GM23338 (cell line): ENCODE data around the gene COPA. TPM values are rescaled to one million over a fixed set of nuclear protein-coding genes. Genes with fewer than 3 reads are reported as not detected.

Experiments
- ATAC-seq: fragments of 200-7000 bp; cut with Tn5 transposase; 3 replicates; pipeline ENCODE4 v1.9.1; 2020
- DNase-seq: peaks from one replicate; pipeline ENCODE4 v3.0.0-alpha.2; 2015; ENCODE audit warnings: low spot score
- H2AFZ ChIP-seq: fragments of 200-600 bp; sonication (generic); 2 replicates; pipeline ENCODE4 v1.8.0; 2016; ENCODE audit warnings: antibody characterized with exemption, mild to moderate bottlenecking, moderate library complexity
- H3F3A ChIP-seq: fragments of 200-600 bp; sonication (generic); replicated peaks from 2 replicates; pipeline ENCODE4 v1.8.0; 2017; ENCODE audit warnings: antibody characterized with exemption, mixed run types, low read depth
- H3K27ac ChIP-seq: fragments of 200-600 bp; sonication (generic); 2 replicates; pipeline ENCODE4 v1.6.1; 2016; ENCODE audit warnings: low read depth
- H3K27me3 ChIP-seq: fragments of 200-600 bp; sonication (generic); 2 replicates; pipeline ENCODE4 v1.8.0; 2016; ENCODE audit warnings: mild to moderate bottlenecking, mixed run types, moderate library complexity; ENCODE audit not compliant: insufficient read depth
- H3K36me3 ChIP-seq: fragments of 200-600 bp; sonication (generic); 2 replicates; pipeline ENCODE4 v1.8.0; 2016; ENCODE audit warnings: mild to moderate bottlenecking; ENCODE audit not compliant: insufficient read depth
- H3K4me1 ChIP-seq: fragments of 200-600 bp; sonication (generic); 2 replicates; pipeline ENCODE4 v1.8.0; 2016; ENCODE audit warnings: mild to moderate bottlenecking, moderate library complexity; ENCODE audit not compliant: insufficient read depth
- H3K4me2 ChIP-seq: fragments of 200-600 bp; sonication (generic); 2 replicates; pipeline ENCODE4 v1.7.1; 2017; ENCODE audit warnings: mixed run types
- H3K4me3 ChIP-seq: fragments of 200-600 bp; sonication (generic); 2 replicates; pipeline ENCODE4 v1.6.1; 2016; ENCODE audit warnings: mixed run types
- H3K79me2 ChIP-seq: fragments of 200-600 bp; sonication (generic); replicated peaks from 2 replicates; pipeline ENCODE4 v1.8.0; 2017; ENCODE audit warnings: mild to moderate bottlenecking; ENCODE audit not compliant: insufficient read depth
- H3K9me2 ChIP-seq: fragments of 200-600 bp; sonication (generic); 2 replicates; pipeline ENCODE4 v1.8.0; 2017; ENCODE audit not compliant: insufficient read depth
- H4K20me1 ChIP-seq: fragments of 200-600 bp; sonication (generic); replicated peaks from 2 replicates; pipeline ENCODE4 v1.8.0; 2017; ENCODE audit warnings: mild to moderate bottlenecking; ENCODE audit not compliant: insufficient read depth
- H3K27ac Mint-ChIP-seq: 2 replicates; pipeline ENCODE4 v1.8.0; 2020; ENCODE audit warnings: inconsistent platforms, mild to moderate bottlenecking, moderate library complexity, mixed read lengths
- H3K27me3 Mint-ChIP-seq: 3 replicates; pipeline ENCODE4 v1.8.0; 2022; ENCODE audit warnings: low read depth, mild to moderate bottlenecking, moderate library complexity, mixed read lengths, inconsistent platforms; ENCODE audit not compliant: insufficient read depth, poor library complexity
- H3K36me3 Mint-ChIP-seq: 3 replicates; pipeline ENCODE4 v1.8.0; 2021; ENCODE audit warnings: low read depth, mild to moderate bottlenecking, inconsistent platforms, moderate library complexity, mixed read lengths
- H3K4me1 Mint-ChIP-seq: 3 replicates; pipeline ENCODE4 v1.8.0; 2020; ENCODE audit warnings: mild to moderate bottlenecking, inconsistent platforms, mixed read lengths
- H3K4me3 Mint-ChIP-seq: 3 replicates; pipeline ENCODE4 v1.8.0; 2021; ENCODE audit warnings: moderate library complexity, mild to moderate bottlenecking, inconsistent platforms, mixed read lengths
- H3K9me3 Mint-ChIP-seq: 3 replicates; pipeline ENCODE4 v1.8.0; 2020; ENCODE audit warnings: moderate library complexity, mild to moderate bottlenecking, inconsistent platforms, mixed read lengths
- CREB1 ChIP-seq: fragments of 250-450 bp; sonication (Bioruptor Pico); IDR thresholded peaks from 2 replicates; pipeline ENCODE4 v1.5.0; 2020; ENCODE audit warnings: low read depth, mild to moderate bottlenecking, moderate library complexity
- CTCF ChIP-seq, 2 experiments: fragments of 200-600 bp in 1 of 2; sonication (generic) in 1 of 2; conservative IDR thresholded peaks; 2 replicates each; pipeline versions ENCODE4 v1.5.1 to v1.6.1; 2016 to 2017; ENCODE audit warnings: antibody characterized with exemption in 2 of 2, low read depth in 2 of 2, mild to moderate bottlenecking in 2 of 2, moderate library complexity in 1 of 2
- ETS1 ChIP-seq: IDR thresholded peaks from 2 replicates; pipeline ENCODE4 v1.6.1; 2016; ENCODE audit warnings: antibody characterized with exemption
- EZH2 ChIP-seq: fragments of 200-600 bp; sonication (generic); IDR thresholded peaks from one replicate; pipeline ENCODE4 v1.8.0; 2017; ENCODE audit warnings: antibody characterized with exemption, mild to moderate bottlenecking, low read depth; ENCODE audit not compliant: unreplicated experiment
- EZH2phosphoT487 ChIP-seq: fragments of 200-600 bp; sonication (generic); IDR thresholded peaks from one replicate; pipeline ENCODE4 v1.8.1; 2018; ENCODE audit warnings: antibody characterized with exemption; ENCODE audit not compliant: unreplicated experiment
- JUNB ChIP-seq: IDR thresholded peaks from one replicate; pipeline ENCODE4 v1.6.1; 2016; ENCODE audit warnings: antibody characterized with exemption; ENCODE audit not compliant: unreplicated experiment
- NANOG ChIP-seq: IDR thresholded peaks from 2 replicates; pipeline ENCODE4 v1.6.1; 2016; ENCODE audit warnings: antibody characterized with exemption, borderline replicate concordance
- POLR2AphosphoS5 ChIP-seq: IDR thresholded peaks from 2 replicates; pipeline ENCODE4 v1.6.1; 2016; ENCODE audit warnings: antibody characterized with exemption, low read depth
- STAT1 ChIP-seq: IDR thresholded peaks from one replicate; pipeline ENCODE4 v1.6.1; 2016; ENCODE audit warnings: antibody characterized with exemption; ENCODE audit not compliant: unreplicated experiment
- ZNF114 ChIP-seq: fragments of 250-450 bp; sonication (Bioruptor Pico); IDR thresholded peaks from 2 replicates; pipeline ENCODE4 v1.5.0; 2020; ENCODE audit warnings: mild to moderate bottlenecking, moderate library complexity
- ZNF331 ChIP-seq: fragments of 250-450 bp; sonication (Bioruptor Pico); IDR thresholded peaks from 2 replicates; pipeline ENCODE4 v1.5.0; 2020; ENCODE audit warnings: low read depth, mild to moderate bottlenecking, moderate library complexity
- ZNF462 ChIP-seq: fragments of 250-450 bp; sonication (Bioruptor Pico); IDR thresholded peaks from 2 replicates; pipeline ENCODE4 v1.5.0; 2020; ENCODE audit warnings: mild to moderate bottlenecking, moderate library complexity
- polyA plus RNA-seq: library from polyadenylated mRNA; unstranded; fragments of >200 nt; fragmentation: Nextera tagmentation; extraction: Ambion mirVana; gene quantifications from 2 replicates; pipeline ENCODE4 v1.2.1, GENCODE V29; 2016
- total RNA-seq: library from RNA; depleted of rRNA; stranded (reverse); fragments of >200 nt; shearing (Covaris generic); gene quantifications from 2 replicates; pipeline ENCODE4 v1.2.3, GENCODE V29; 2014
- TF ChIP-seq, protein P1 (sequence below): IDR thresholded peaks from one replicate; pipeline ENCODE4 v1.6.1; 2018; ENCODE audit warnings: antibody characterized with exemption; ENCODE audit not compliant: unreplicated experiment

The COPA gene
- total and polyA plus RNA-seq, 2 experiments from 2014 or later = 58.2 to 87.1 TPM

DNA sequence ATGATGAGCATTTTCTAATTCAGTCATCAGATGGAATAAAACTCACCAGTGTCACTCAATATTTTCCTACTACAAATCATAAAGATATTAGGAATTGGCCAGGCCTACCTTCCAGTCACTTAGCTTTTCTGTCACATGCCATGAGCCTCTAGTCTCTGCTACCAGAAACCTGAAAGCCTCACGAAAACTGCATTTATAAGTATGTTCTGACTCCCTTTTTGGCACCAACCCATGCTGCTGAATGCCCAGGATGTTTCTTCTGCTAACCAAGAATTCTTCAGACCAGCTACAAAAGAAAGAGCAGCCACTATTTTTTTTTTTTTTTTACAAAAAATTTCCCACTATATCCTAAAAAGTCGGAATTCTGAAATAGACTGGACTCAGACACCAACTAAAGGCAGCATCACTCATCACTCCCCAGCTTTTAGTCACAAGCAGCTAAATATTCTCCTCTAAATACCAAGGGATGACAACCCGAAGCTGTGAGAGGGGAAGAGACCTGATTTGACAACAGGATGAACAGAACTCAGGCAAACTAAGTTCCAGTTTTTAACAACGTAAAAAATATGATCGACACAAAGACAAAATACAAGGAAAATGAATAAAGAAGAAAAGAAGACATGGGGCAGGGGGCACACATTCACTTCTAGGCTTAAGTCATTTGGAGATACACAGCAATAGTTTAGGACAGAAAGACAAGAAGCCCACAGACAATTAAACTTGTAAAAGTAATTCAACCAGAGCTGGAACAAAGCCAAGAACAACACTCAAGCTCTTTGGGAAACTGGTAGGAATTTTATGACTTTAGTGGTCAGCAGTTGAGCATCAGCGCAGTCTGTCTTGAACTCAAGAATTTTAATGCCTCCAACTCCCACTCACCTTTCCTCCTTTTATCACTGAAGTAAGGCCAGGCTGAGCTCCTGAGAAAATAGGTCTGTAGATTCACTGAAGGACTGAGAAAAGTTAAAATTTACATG lies 82.4 kb downstream of the COPA start:
- Histone ChIP-seq H3F3A (no peaks in the 10 kb centered on the region), H3K4me2 (peak overlapping the region; percentile 73), H2AFZ (no peak overlapping the region), H4K20me1 (no peaks in the 10 kb centered on the region), H3K27ac (peak overlapping the region; percentile 96), H3K4me1 (peaks cover 20% of the 10 kb centered on the region), H3K36me3 (no peaks in the 10 kb centered on the region), H3K27me3 (no peaks in the 10 kb centered on the region), H3K9me2 (no peaks in the 10 kb centered on the region), H3K79me2 (peaks cover 59% of the 10 kb centered on the region), H3K4me3 (peak overlapping the region; percentile 56)
- TF ChIP-seq, protein P1, sequence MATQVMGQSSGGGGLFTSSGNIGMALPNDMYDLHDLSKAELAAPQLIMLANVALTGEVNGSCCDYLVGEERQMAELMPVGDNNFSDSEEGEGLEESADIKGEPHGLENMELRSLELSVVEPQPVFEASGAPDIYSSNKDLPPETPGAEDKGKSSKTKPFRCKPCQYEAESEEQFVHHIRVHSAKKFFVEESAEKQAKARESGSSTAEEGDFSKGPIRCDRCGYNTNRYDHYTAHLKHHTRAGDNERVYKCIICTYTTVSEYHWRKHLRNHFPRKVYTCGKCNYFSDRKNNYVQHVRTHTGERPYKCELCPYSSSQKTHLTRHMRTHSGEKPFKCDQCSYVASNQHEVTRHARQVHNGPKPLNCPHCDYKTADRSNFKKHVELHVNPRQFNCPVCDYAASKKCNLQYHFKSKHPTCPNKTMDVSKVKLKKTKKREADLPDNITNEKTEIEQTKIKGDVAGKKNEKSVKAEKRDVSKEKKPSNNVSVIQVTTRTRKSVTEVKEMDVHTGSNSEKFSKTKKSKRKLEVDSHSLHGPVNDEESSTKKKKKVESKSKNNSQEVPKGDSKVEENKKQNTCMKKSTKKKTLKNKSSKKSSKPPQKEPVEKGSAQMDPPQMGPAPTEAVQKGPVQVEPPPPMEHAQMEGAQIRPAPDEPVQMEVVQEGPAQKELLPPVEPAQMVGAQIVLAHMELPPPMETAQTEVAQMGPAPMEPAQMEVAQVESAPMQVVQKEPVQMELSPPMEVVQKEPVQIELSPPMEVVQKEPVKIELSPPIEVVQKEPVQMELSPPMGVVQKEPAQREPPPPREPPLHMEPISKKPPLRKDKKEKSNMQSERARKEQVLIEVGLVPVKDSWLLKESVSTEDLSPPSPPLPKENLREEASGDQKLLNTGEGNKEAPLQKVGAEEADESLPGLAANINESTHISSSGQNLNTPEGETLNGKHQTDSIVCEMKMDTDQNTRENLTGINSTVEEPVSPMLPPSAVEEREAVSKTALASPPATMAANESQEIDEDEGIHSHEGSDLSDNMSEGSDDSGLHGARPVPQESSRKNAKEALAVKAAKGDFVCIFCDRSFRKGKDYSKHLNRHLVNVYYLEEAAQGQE = no peak
- TF ChIP-seq NANOG = no peak
- no peak for TF ChIP-seq ZNF114 (CRISPR knock-in tag)
- TF ChIP-seq POLR2AphosphoS5 = no peak
- no peak for TF ChIP-seq CREB1 (CRISPR knock-in tag)
- TF ChIP-seq STAT1 = no peak
- no peak for TF ChIP-seq ZNF331
- no peak for TF ChIP-seq EZH2
- no peak for TF ChIP-seq ZNF462 (CRISPR knock-in tag)
- no peak for TF ChIP-seq ETS1
- TF ChIP-seq JUNB = no peak
- TF ChIP-seq EZH2phosphoT487 = no peak
- TF ChIP-seq CTCF (conservative IDR thresholded peaks at IDR 0.05; ENCODE audit: low read depth in 2 of 2) = no peak
- no peaks in the 10 kb centered on the region for H3K9me3 Mint-ChIP-seq
- H3K36me3 Mint-ChIP-seq = peaks cover 6% of the 10 kb centered on the region; the same call in 2 of the 3 replicates
- H3K4me3 Mint-ChIP-seq = peak overlapping the region; percentile 99
- peaks cover 6% of the 10 kb centered on the region for H3K27me3 Mint-ChIP-seq
- DNase-seq = peak; percentile 27
- no peak for ATAC-seq
- H3K27ac Mint-ChIP-seq = peak overlapping the region; percentile 99
- peaks cover 22% of the 10 kb centered on the region for H3K4me1 Mint-ChIP-seq
